Activated CD8-positive, alpha-beta T cell treated with anti-CD3 and anti-CD28 coated beads, Interleukin-2, amount 10 ng/mL, durations not matched to agents 7 days and 5 days (primary cell): ENCODE data around the gene DNAI4. TPM values are rescaled to one million over a fixed set of nuclear protein-coding genes. Genes with fewer than 3 reads are reported as not detected.

ENCODE experiments used
- total RNA-seq, 2 experiments: library from RNA; stranded (reverse); gene quantifications; one replicate each; pipeline ENCODE4 v1.2.3, GENCODE V29; 2021

The DNAI4 gene
- total RNA-seq, 2 experiments from 2014 or later, result 1.4 to 3.6 TPM

Other genes with a start within 250 kb of the DNAI4 start
- gene DYNLT5, start 172.4 kb downstream of the DNAI4 start, total RNA-seq, result not detected
- gene INSL5, start 123.6 kb downstream of the DNAI4 start, total RNA-seq, result not detected
- 10 to 100 TPM; 49.3 to 54.1 TPM for gene MIER1, start 134 bp upstream of the DNAI4 start, total RNA-seq
- gene SLC35D1, start 129.3 kb upstream of the DNAI4 start, total RNA-seq, result 10 to 100 TPM; 11.2 to 11.4 TPM
- not detected for gene C1orf141, start 210.1 kb upstream of the DNAI4 start, total RNA-seq
- under 1 TPM; 0.45 to 0.47 TPM for gene IL23R, start 241.6 kb upstream of the DNAI4 start, total RNA-seq